ENCODE data around the gene ZNF534. TPM values are rescaled to one million over a fixed set of nuclear protein-coding genes. Genes with fewer than 3 reads are reported as not detected.

ZNF534 gene
- total and polyA plus RNA-seq, 2 of the 8 experiments (the other 6 are each of a cell fraction or from before 2014, with no cell fraction given): not detected

DNA sequence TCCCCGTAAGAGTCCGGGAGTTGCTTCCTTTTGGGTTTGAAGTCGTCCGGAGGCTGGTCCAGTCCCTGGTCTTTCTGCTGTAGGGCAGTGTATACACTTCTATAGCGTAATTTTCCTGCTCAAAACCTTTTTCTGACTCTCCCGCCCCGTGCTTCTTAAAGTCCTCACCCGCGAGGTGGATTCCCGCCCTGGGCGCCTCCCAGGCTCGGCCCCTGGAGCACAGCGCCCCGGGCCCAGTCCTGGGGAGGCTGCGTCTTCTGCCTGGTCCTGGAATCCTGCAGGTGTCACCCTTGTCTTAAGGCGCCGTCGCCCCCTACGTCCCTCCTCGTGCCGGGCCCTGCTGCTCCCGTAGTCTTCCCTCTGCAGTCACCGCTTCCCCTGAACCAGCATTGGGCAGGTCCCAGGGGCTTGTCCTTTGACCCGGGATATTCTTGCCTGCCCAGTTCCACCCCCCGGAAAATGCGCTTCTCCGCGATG, 64.1 kb downstream of the ZNF534 start:
- FAIRE-seq (no peak), DNase-seq (ENCODE audit: low read depth in 1 of 2, low spot score in 2 of 2) (peak; percentile 44 to 72)
- H3K36me3 ChIP-seq (ENCODE audit: control insufficient read depth in 2 of 4, insufficient read depth in 4 of 4, low read length in 3 of 4): no peaks in the 10 kb centered on the region
- H3K4me3 ChIP-seq (ENCODE audit: extremely low read depth in 1 of 4, insufficient read depth in 2 of 4, low read depth in 3 of 4, low read length in 4 of 4): peak overlapping the region; percentile 41 to 67 (median 54)
- H3K79me2 ChIP-seq (ENCODE audit: control insufficient read depth in 1 of 2, insufficient read depth in 2 of 2, low read length in 2 of 2): no peaks in the 10 kb centered on the region
- peaks cover 4% of the 10 kb centered on the region; the same call in 1 of the 2 replicates for H3K23me2 ChIP-seq (ENCODE audit: low read depth, low read length)
- peak overlapping the region; percentile 71 to 76 for H3K4me2 ChIP-seq (ENCODE audit: insufficient read depth in 1 of 2, low read depth in 2 of 2, low read length in 2 of 2)
- peaks cover 0 to 5% of the 10 kb centered on the region in 2 experiments; a peak in 1 of 4 replicates for H3K9me3 ChIP-seq (ENCODE audit: insufficient read depth in 2 of 2, low read depth in 1 of 2, low read length in 1 of 2)
- H4K8ac ChIP-seq (ENCODE audit: extremely low read depth, insufficient read depth, low read length): no peak overlapping the region; the same call in 1 of the 2 replicates
- H3K4ac ChIP-seq (replicated peaks; ENCODE audit: insufficient read length, low read depth, low read length): no peak overlapping the region
- H2AFZ ChIP-seq (ENCODE audit: low read length): peak overlapping the region; percentile 66
- H3K23ac ChIP-seq (ENCODE audit: insufficient read length): no peak overlapping the region
- no peak overlapping the region for H3K27ac ChIP-seq (ENCODE audit: low read depth, low read length)
- peak overlapping the region; percentile 18 for H2BK120ac ChIP-seq (replicated peaks; ENCODE audit: low read depth, low read length)
- H2BK5ac ChIP-seq (ENCODE audit: low read depth, low read length): 0 out of 2 replicates have a peak overlapping the region, but pooled peaks have one; percentile 44
- peaks cover 0 to 6% (median 0%) of the 10 kb centered on the region in 4 experiments; a peak in 2 of 7 replicates for H3K4me1 ChIP-seq (replicated peaks in 1 of 4; ENCODE audit: control insufficient read depth in 3 of 4, insufficient read depth in 4 of 4, low read length in 3 of 4)
- no peak overlapping the region for H3K56ac ChIP-seq (replicated peaks; ENCODE audit: insufficient read length, low read depth, low read length)
- no peak overlapping the region for H4K91ac ChIP-seq (replicated peaks; ENCODE audit: insufficient read length, low read length)
- 0 out of 2 replicates have a peak overlapping the region, but pooled peaks have one; percentile 34 for H3K18ac ChIP-seq (ENCODE audit: extremely low read depth, low read length)
- no peak overlapping the region for H2BK15ac ChIP-seq (ENCODE audit: low read length)
- H2BK12ac ChIP-seq (ENCODE audit: low read depth, low read length): no peak overlapping the region
- no peak overlapping the region for H2AK5ac ChIP-seq (ENCODE audit: low read depth, low read length)
- ChIA-PET CTCF (ENCODE audit: partially characterized antibody) (interaction anchor here (1.0 to 1.7 kb wide), 2 partner anchors 34 to 150 kb away, joined by 4 read pairs; no protein-coding TSS in a partner anchor), POLR2A (ENCODE audit: partially characterized antibody) (interaction anchor here (0.7 to 1.0 kb wide), 4 partner anchors 39 to 272 kb away, joined by 3 read pairs; no protein-coding TSS in a partner anchor)
- no peak overlapping the region for H3K14ac ChIP-seq (ENCODE audit: insufficient read length)
- H3K9ac ChIP-seq (replicated peaks in 1 of 4; ENCODE audit: extremely low read depth in 1 of 4, low read depth in 3 of 4, low read length in 3 of 4): peak overlapping the region in 1 of 4 experiments; percentile 35; a peak in 3 of 7 replicates
- H2BK20ac ChIP-seq (ENCODE audit: low read length): no peak overlapping the region
- no peak overlapping the region for H4K5ac ChIP-seq (ENCODE audit: insufficient read length, low read depth, low read length)
- peaks cover 0 to 5% (median 0%) of the 10 kb centered on the region in 4 experiments; a peak in 2 of 7 replicates for H3K27me3 ChIP-seq (replicated peaks in 1 of 4; ENCODE audit: control insufficient read depth in 3 of 4, extremely low read depth in 1 of 4, insufficient read depth in 3 of 4, low read length in 3 of 4)
- no peaks in the 10 kb centered on the region for H3K79me1 ChIP-seq (ENCODE audit: low read depth, low read length)
- H4K20me1 ChIP-seq (replicated peaks in 1 of 2; ENCODE audit: control insufficient read depth in 1 of 2, insufficient read depth in 2 of 2, low read length in 2 of 2): no peaks in the 10 kb centered on the region
- WGBS, 2 experiments (ENCODE audit: extremely low coverage in 1 of 2, insufficient coverage in 1 of 2, insufficient read length in 1 of 2, insufficient replicate concordance in 2 of 2, low coverage in 1 of 2, low lambda C conversion rate in 2 of 2, missing lambda C conversion rate in 1 of 2): 3% methylated on average over 28 of the region's 28 CpGs; no CpG with 5 or more reads in 1 of the 2 experiments
- TF ChIP-seq FOSL1 (IDR thresholded peaks at IDR 0.05; ENCODE audit: insufficient read depth, low read depth, low read length) (no peak), CTBP2 (IDR thresholded peaks at IDR 0.05; ENCODE audit: borderline replicate concordance, insufficient read depth, insufficient read length, low read length) (no peak), SIRT6 (IDR thresholded peaks at IDR 0.05; ENCODE audit: low read length) (no peak), TAF1 (IDR thresholded peaks at IDR 0.05; ENCODE audit: low read depth, low read length) (no peak), POLR2A (IDR thresholded peaks at IDR 0.05; ENCODE audit: control extremely low read depth in 1 of 2, low read depth in 2 of 2, low read length in 2 of 2) (no peak), BRCA1 (IDR thresholded peaks at IDR 0.05; ENCODE audit: low read depth, low read length) (no peak), RAD21 (IDR thresholded peaks at IDR 0.05 in 1 of 2, conservative IDR thresholded peaks at IDR 0.05 in 1 of 2; ENCODE audit: low read depth in 2 of 2, low read length in 2 of 2) (peak; percentile 74 to 84), RBBP5 (IDR thresholded peaks at IDR 0.05; ENCODE audit: borderline replicate concordance, low read depth, low read length) (0 out of 2 replicates have a peak, but pooled peaks have one; percentile 39), HDAC2 (IDR thresholded peaks at IDR 0.05; ENCODE audit: borderline replicate concordance in 1 of 2, low read depth in 2 of 2, low read length in 2 of 2) (no peak), RXRA (IDR thresholded peaks at IDR 0.05; ENCODE audit: insufficient read depth, low read depth, low read length) (no peak), JUND (IDR thresholded peaks at IDR 0.05; ENCODE audit: low read length) (no peak), ASH2L (IDR thresholded peaks at IDR 0.05; ENCODE audit: low read length) (peak; percentile 18)

Measured in H1 (cell line).